Measurements from ENCODE around the gene FBXO31.

FBXO31 gene

DNA sequence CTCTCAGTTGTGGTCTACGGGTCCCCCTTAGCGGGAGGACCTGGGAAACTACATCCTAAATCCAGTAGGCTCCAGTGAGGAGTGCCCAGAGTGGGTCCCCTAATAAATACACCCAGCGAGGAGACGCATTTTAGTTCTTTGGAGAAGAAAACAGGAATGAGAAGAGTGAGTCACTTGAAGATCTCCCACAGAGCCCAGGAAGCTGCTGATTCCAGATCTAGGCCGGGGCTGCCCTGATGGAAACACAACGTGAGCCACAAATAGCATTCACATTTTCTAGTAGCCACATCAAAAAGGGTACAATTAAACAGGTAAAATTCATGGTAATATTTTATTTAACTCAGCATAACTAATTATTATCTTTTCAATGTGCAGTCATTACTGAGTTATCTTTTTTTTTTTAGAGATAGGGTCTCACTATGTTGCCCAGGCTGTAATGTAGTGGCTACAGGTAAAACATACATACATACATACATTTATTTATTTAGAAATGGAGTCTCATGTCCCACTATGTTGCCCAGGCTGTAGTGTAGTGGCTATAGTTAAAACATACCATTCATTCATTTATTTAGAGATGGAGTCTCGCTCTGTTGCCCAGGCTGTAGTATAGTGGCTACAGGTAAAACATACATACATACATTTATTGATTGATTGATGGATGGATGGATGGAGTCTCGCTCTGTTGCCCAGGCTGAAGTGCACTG lies 21.5 kb downstream of the FBXO31 start:
- no peak for DNase-seq

- no peak for DNase-seq
These were observed 22.5 kb downstream of the FBXO31 start for GRCh38 chr16:87360862-87361610.

- DNase-seq, result no peak
These were observed 24.5 kb downstream of the FBXO31 start for GRCh38 chr16:87359121-87359520.

DNA sequence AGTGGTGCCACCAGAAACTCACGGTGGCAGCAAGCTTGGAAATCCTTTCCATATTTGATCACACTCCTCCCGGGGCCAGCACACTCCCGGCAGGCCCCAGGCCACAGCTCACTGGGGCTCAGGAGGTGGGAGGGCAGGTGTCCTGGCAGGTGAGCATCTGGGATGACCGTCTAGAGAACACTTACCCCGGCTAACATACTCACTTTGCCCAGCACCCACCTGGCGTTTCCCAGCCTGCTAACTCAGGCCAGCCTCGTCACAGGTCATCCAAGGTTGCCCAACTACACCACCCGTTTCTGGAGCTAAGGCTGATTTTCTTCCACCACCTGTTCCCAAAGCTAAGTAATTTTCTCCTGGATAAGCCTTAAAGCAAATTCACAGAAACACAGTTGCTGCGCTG lies 24.9 kb downstream of the FBXO31 start:
- no peak for DNase-seq

GRCh38 chr16:87358250-87358649 lies 25.3 kb downstream of the FBXO31 start:
- no peak for DNase-seq

DNA sequence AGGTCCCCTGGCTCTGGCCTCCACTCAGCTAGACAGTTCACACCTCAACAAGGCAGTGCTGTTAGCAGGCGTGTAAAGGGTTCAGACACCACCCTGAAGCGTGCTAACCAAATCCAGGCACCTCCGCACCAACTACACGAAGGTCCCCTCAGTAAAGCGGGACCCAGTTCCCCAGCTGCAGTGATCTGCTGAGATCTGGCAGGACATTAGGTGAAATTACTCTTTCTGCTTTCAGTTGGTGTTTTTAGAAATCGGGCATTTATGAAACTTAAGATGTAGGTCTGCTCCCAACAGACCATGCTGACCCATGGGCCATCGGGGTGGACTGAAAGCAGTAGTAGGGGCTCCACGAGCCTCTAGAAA lies 27.1 kb downstream of the FBXO31 start:
- DNase-seq, result no peak

GRCh38 chr16:87353613-87354012 lies 30.0 kb downstream of the FBXO31 start:
- DNase-seq, result no peak

- DNase-seq, result no peak
These were observed 30.8 kb downstream of the FBXO31 start for GRCh38 chr16:87352818-87353217.

- DNase-seq, result no peak
These were observed 32.3 kb downstream of the FBXO31 start for GRCh38 chr16:87351320-87351698.

DNA sequence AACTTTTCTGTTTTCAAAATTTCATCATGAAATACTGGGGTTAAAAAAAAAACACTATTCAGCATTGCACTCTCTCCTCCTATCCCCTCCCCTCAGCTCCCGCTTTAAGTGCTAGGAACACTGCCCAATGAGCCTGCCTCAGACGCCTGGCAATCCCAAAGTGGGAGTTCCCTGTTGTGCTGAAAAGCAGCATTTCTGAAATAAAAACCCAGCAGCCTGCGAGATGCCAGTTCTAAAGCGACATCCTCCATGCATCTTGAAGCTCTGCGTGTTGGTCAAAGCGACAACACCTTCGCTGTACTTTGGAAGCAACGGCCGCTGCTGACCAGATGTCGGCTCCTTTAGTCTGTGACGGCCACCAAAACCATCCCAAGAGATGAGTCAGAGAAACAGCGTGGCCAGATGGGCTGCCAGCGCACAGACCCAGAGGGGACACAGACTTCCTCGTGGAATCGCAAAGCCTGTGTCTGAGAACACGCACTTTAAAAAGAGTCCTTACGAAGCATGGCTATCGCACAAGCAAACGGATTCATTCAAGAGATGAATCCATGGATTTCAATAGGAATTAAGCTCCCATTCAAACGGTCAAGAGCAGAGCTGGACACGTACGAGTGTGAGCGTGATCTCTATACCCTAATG lies 32.8 kb downstream of the FBXO31 start:
- no peak for DNase-seq

- no peak for DNase-seq
These were observed 33.5 kb downstream of the FBXO31 start for GRCh38 chr16:87350031-87350430.

DNA sequence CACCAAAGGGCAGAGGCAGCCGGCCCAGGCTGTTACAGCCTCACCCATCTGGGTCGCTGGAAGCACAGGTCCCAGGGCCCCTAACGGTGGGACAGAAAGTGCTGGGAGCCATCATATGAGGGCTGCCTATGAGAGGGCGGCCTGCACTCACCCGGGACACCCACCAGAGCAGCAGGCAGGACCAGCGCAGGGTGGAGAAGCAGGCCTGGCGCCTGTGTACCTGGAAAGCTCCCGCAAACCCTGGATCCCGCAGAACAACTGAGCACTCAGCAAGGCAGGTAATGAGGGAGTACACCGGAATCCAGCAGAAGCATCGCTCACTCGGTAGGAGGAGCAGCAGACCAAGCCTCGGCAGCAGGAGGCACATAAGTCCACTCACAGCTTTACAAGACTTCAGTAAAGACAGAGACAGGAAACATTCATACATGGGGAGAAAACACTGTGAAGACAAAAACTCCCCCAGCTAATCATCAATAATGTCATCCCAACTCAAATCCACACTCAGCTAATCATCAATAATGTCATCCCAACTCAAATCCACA lies 34.9 kb downstream of the FBXO31 start:
- DNase-seq, result no peak

DNA sequence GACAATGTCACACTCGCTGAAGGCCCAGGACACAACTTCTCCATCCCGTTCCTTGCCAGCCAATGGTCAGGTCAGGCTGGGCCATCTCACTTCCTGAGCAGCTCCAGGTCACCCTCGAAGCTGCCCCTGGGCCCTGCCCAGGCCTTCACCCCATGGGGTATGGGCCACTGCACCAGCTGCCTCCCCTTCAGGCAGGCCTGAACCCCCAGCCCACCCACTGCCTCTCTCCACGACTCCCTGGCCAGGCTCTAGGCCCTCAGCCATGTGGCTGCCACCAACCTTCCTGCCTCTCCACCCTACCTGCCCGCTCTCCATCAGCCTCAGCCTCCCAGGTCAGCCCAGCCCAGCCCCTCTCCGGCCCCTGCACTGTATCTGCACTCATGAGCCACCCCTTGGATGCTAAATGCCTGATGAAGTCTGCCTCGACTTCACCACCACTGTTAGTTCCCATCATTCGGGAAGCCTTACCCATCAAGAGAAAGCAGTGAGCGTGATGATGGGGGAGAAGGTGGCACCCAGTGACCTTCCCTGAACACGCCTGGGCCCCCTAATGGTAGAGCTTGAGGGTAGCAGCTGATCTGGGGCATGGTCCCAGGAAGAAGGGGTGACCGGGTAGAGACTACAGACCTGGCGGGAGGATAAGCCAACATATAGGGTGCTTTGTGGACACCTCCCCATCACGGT lies 35.5 kb downstream of the FBXO31 start:
- DNase-seq, result no peak

- DNase-seq, result no peak
These were observed 37.0 kb downstream of the FBXO31 start for GRCh38 chr16:87346517-87347060.

DNA sequence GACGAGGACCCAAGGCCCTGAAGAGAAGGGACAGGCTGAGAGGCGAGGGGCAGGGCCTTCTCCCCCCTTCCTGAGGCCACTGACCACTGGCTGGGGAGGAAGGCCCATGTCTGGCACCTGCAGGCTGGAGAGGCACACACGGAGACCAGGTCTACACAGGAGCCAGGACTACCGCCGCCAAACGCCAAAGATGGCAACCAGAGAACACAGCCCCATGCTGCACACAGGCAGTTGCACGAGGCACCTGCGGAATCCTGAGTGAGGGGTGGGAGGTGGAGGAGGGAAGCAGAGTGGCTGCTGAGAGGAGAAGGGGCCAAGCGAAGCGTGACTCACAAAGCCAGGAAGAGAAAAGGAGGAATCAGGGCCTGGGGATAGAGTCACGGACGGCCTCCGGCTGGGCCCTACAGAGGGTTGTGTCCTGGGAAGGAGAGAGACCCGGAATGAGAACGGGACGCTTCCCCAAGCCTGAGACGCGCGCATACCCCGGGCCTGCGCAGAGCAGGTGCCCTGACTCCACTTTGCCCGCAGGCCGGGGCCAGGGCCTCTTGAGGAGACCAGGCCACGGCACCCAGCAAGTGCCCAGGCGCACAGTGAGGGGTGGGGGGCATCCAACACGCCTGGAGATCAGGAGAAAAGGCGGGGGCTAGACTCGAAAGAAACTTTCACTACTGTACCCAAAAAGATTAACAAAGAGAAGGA lies 37.7 kb downstream of the FBXO31 start:
- DNase-seq, result no peak

GRCh38 chr16:87344931-87345631 lies 38.5 kb downstream of the FBXO31 start:
- no peak for DNase-seq

GRCh38 chr16:87344165-87344930 lies 39.2 kb downstream of the FBXO31 start:
- no peak for DNase-seq

GRCh38 chr16:87343753-87344050 lies 39.9 kb downstream of the FBXO31 start:
- DNase-seq, result no peak

DNA sequence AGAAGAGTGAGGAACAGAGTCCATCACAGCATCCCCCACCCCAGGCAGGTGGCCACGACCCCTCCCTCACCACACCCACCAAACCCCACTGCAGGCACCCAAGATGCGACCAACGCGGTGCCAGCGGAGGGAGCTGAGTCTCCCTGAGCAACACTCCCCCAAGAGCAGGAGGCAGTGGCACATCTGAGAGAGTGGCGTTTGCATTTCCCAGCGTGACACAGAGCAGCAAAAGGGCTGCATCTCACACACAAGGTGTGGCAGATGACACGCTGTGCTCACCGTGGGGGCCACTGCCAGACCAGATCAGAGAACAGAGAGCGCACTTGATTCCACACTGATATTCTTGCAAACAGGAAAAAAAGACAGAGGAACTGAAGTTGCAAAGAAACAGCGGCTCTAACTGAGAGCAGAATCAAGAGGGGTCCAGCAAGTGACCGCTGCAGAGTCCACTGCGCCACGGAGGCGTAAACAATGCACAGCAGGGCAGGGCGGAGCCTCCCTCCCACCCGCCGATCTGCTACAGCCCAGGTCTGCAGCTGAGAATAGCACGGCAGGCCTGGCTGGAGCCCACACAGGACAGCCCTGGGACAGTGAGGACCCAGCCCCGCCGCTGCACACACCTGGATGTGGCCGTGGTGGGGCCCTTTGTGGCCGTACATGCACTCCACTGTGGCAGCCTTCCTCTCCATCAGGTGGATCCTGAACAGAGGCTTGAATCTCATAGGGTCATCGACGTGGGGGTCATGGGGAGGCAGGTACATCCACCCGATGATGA lies 40.4 kb downstream of the FBXO31 start:
- DNase-seq, result no peak

DNA sequence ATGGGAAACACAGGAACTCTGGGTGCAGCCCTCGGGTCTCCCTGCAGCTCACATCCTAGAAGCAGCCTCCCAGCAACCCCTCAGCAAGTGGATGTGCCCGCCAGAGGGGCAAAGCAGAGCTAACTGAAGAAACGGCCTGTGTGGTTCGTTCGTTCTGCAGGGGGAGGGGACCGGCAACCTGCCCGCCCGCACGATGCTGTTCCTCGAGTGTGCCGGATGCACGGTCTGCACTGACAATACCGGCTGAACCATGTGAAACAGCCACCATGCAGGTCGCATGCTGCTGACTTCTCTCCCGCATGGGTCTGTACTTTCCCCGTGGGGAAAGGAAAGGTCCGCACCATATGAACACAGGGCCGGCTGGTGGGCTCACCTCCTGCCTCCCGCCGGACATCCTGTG lies 41.1 kb downstream of the FBXO31 start:
- no peak for DNase-seq
